Panc1 (cell line): ENCODE measurements around the gene PNLIPRP3.

Source experiments
- POLR2AphosphoS5 ChIP-seq: IDR thresholded peaks from 2 replicates; pipeline ENCODE4 v1.6.1; 2012; ENCODE audit warnings: mild to moderate bottlenecking, low read depth, low read length, moderate library complexity
- SIN3A ChIP-seq: IDR thresholded peaks from 2 replicates; pipeline ENCODE4 v1.6.1; 2012; ENCODE audit warnings: low read depth, mild to moderate bottlenecking, low read length, moderate library complexity, borderline replicate concordance; ENCODE audit not compliant: insufficient read depth
- TCF7L2 ChIP-seq: IDR thresholded peaks from 2 replicates; pipeline ENCODE4 v1.6.1; 2011; ENCODE audit warnings: mild to moderate bottlenecking, low read depth, low read length, inconsistent platforms
- TF ChIP-seq, protein P1 (sequence below): fragments of 450-650 bp; IDR thresholded peaks from 2 replicates; pipeline ENCODE4 v1.5.1; 2017; ENCODE audit warnings: mild to moderate bottlenecking

DNA sequence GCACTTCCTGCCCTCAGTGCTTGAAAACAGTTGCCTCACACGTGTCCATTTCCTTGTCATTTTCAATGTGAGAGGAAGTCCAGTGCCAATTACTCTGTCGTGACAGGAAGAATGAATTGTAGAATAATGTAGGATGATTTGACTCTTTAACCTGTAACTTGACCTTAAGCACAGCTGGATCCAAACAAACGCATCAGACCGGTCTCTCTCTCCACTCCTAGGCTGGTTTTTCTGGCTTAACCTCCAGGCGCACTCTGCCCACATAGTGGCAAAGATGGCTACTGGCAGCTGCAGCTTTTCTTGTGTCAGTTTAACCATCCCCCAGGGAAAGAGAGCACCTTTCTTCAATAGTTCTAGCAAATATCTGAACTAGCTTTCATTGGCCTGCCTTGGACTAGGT lies 29.4 kb upstream of the PNLIPRP3 start:
- TF ChIP-seq, protein P1, sequence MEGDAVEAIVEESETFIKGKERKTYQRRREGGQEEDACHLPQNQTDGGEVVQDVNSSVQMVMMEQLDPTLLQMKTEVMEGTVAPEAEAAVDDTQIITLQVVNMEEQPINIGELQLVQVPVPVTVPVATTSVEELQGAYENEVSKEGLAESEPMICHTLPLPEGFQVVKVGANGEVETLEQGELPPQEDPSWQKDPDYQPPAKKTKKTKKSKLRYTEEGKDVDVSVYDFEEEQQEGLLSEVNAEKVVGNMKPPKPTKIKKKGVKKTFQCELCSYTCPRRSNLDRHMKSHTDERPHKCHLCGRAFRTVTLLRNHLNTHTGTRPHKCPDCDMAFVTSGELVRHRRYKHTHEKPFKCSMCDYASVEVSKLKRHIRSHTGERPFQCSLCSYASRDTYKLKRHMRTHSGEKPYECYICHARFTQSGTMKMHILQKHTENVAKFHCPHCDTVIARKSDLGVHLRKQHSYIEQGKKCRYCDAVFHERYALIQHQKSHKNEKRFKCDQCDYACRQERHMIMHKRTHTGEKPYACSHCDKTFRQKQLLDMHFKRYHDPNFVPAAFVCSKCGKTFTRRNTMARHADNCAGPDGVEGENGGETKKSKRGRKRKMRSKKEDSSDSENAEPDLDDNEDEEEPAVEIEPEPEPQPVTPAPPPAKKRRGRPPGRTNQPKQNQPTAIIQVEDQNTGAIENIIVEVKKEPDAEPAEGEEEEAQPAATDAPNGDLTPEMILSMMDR, result no peak
- TF ChIP-seq POLR2AphosphoS5, result no peak
- TF ChIP-seq SIN3A, result no peak
- TF ChIP-seq TCF7L2, result no peak
